Sigmoid colon (tissue), 7 donors: ENCODE data around the gene TMEM11. TPM values are rescaled to one million over a fixed set of nuclear protein-coding genes. Genes with fewer than 3 reads are reported as not detected.

Experiments used
- DNase-seq: peaks from one replicate; pipeline ENCODE4 v3.0.0-alpha.2; 2019
- H3K27ac ChIP-seq, 4 donors: fragments of 200-600 bp; sonication (generic); one replicate each; pipeline ENCODE4 v1.5.1; 2016 to 2019; ENCODE audit warnings: mild to moderate bottlenecking in 1 of 4
- H3K27me3 ChIP-seq, 3 donors: fragments of 200-600 bp; sonication (generic); one replicate each; pipeline ENCODE4 v1.5.1; 2019; ENCODE audit warnings: mild to moderate bottlenecking in 1 of 3
- H3K36me3 ChIP-seq, 4 donors: fragments of 200-600 bp; sonication (generic); one replicate each; pipeline ENCODE4 v1.5.1; 2016 to 2019
- H3K4me1 ChIP-seq, 4 donors: fragments of 200-600 bp; sonication (generic); one replicate each; pipeline ENCODE4 v1.5.1; 2017 to 2019
- H3K4me3 ChIP-seq, 4 donors: fragments of 200-600 bp; sonication (generic); one replicate each; pipeline ENCODE4 v1.5.1; 2017 to 2019; ENCODE audit warnings: mild to moderate bottlenecking in 2 of 4, moderate library complexity in 1 of 4
- H3K9me3 ChIP-seq, 4 donors: fragments of 200-600 bp in 3 of 4; sonication (generic) in 3 of 4; one replicate each; pipeline versions ENCODE4 v1.5.1 to v1.6.1; 2013 to 2019
- EP300 ChIP-seq, 4 donors: sonication (generic); formaldehyde crosslinking; IDR thresholded peaks; one replicate each; pipeline ENCODE4 v1.6.1; 2017; ENCODE audit warnings: antibody characterized with exemption in 4 of 4
- POLR2A ChIP-seq, 2 donors: fragments of 450-650 bp; IDR thresholded peaks; one replicate each; pipeline ENCODE4 v1.6.1; 2016; ENCODE audit warnings: antibody characterized with exemption in 2 of 2, mild to moderate bottlenecking in 2 of 2, moderate library complexity in 2 of 2
- POLR2AphosphoS5 ChIP-seq, 4 donors: sonication (generic); formaldehyde crosslinking; IDR thresholded peaks; one replicate each; pipeline ENCODE4 v1.6.1; 2017; ENCODE audit warnings: antibody characterized with exemption in 4 of 4
- WGBS, 2 donors: extraction: QIAGEN DNeasy Blood & Tissue Kit; methylation state at CpG; one replicate each; pipeline ENCODE4 v1.1.7; 2013; 5-methylcytosine and 5-hydroxymethylcytosine counted together
- intact Hi-C: fragments of 100-400 bp; cut with DNase I; formaldehyde crosslinking; loops from one replicate; pipeline ENCODE4 v1.15.1; 2023
- polyA plus RNA-seq, 3 donors: library from polyadenylated mRNA; stranded (reverse); fragments of 200-250 nt; gene quantifications; one replicate each; pipeline ENCODE4 v1.2.3, GENCODE V29; 2013
- total RNA-seq, 4 donors: library from RNA; depleted of rRNA; stranded (reverse); fragments of >200 nt; gene quantifications; one replicate each; pipeline ENCODE4 v1.1.0, GENCODE V29; 2016
- TF ChIP-seq, protein P1 (sequence below), 4 experiments: fragments of 450-650 bp in 3 of 4; fragments of 200-600 bp in 1 of 4; IDR thresholded peaks; one replicate each; pipeline ENCODE4 v1.5.1; 2016 to 2019; ENCODE audit warnings: antibody characterized with exemption in 4 of 4, mild to moderate bottlenecking in 3 of 4, moderate library complexity in 2 of 4
- donor health status: healthy with polysubstance abuse.
- donor health status: Bipolar disorder and iron deficiency.
- donor health status: healthy.

Gene TMEM11
- total and polyA plus RNA-seq, 7 donors = 14.5 to 51.6 (median 27.8) TPM

- no peak for TF ChIP-seq POLR2AphosphoS5 (IDR thresholded peaks at IDR 0.05)
- no peak for TF ChIP-seq POLR2A (IDR thresholded peaks at IDR 0.05)
- TF ChIP-seq EP300 (IDR thresholded peaks at IDR 0.05) = no peak
- TF ChIP-seq, protein P1, sequence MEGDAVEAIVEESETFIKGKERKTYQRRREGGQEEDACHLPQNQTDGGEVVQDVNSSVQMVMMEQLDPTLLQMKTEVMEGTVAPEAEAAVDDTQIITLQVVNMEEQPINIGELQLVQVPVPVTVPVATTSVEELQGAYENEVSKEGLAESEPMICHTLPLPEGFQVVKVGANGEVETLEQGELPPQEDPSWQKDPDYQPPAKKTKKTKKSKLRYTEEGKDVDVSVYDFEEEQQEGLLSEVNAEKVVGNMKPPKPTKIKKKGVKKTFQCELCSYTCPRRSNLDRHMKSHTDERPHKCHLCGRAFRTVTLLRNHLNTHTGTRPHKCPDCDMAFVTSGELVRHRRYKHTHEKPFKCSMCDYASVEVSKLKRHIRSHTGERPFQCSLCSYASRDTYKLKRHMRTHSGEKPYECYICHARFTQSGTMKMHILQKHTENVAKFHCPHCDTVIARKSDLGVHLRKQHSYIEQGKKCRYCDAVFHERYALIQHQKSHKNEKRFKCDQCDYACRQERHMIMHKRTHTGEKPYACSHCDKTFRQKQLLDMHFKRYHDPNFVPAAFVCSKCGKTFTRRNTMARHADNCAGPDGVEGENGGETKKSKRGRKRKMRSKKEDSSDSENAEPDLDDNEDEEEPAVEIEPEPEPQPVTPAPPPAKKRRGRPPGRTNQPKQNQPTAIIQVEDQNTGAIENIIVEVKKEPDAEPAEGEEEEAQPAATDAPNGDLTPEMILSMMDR (IDR thresholded peaks at IDR 0.05) = no peak
- H3K4me1 ChIP-seq = peaks cover 0 to 44% (median 34%) of the 10 kb centered on the region in 4 donors
- H3K4me3 ChIP-seq = no peak overlapping the region
- peaks cover 0 to 13% (median 0%) of the 10 kb centered on the region in 4 donors for H3K36me3 ChIP-seq
- no peaks in the 10 kb centered on the region for H3K9me3 ChIP-seq
- no peaks in the 10 kb centered on the region for H3K27me3 ChIP-seq
- DNase-seq = no peak
- intact Hi-C loops = no loop called here
- peak overlapping the region in 2 of 4 donors; percentile 5 to 34 for H3K27ac ChIP-seq
- WGBS, 2 donors = 93% methylated on average over 8 of the region's 8 CpGs
Measured at GRCh38 chr17:21174186-21174585, 39.8 kb downstream of the TMEM11 start.

- Histone ChIP-seq H3K4me3 (no peak overlapping the region), H3K36me3 (peaks cover 0 to 13% (median 0%) of the 10 kb centered on the region in 4 donors), H3K27me3 (no peaks in the 10 kb centered on the region), H3K27ac (peak overlapping the region in 1 of 4 donors; percentile 34), H3K9me3 (no peaks in the 10 kb centered on the region), H3K4me1 (peaks cover 0 to 48% (median 36%) of the 10 kb centered on the region in 4 donors)
- DNase-seq = no peak
- TF ChIP-seq POLR2A (IDR thresholded peaks at IDR 0.05) = no peak
- no peak for TF ChIP-seq EP300 (IDR thresholded peaks at IDR 0.05)
- intact Hi-C loops = no loop called here
- 94 to 98% methylated on average over 2 of the region's 2 CpGs for WGBS, 2 donors
Measured at GRCh38 chr17:21173543-21173942, 40.4 kb downstream of the TMEM11 start.

DNA sequence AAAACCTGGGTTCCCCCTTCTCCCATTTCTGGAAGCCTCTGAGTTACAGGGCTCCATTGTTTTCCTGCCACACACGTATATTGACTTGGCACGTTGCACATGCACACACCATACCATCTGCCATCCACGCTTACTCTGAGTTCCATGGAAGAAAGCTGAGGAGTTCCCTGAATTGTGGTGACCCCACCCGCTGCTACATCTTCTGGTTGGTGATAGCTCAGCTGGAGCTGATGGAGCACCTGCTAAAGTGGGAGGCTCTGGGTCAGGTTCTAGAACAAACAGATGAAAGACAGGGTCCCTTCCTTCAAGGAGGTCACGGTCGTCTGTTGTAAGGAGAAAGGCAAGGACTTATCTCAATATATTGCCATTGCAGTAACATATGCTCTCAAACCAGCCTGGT is 41.1 kb downstream of the TMEM11 start:
- Histone ChIP-seq H3K4me1 (peaks cover 0 to 54% (median 39%) of the 10 kb centered on the region in 4 donors), H3K4me3 (no peak overlapping the region), H3K9me3 (no peaks in the 10 kb centered on the region), H3K36me3 (peaks cover 0 to 13% (median 0%) of the 10 kb centered on the region in 4 donors), H3K27ac (no peak overlapping the region), H3K27me3 (no peaks in the 10 kb centered on the region)
- DNase-seq = no peak
- 95 to 96% methylated on average over 6 of the region's 6 CpGs for WGBS, 2 donors
- intact Hi-C loops = no loop called here
- no peak for TF ChIP-seq EP300 (IDR thresholded peaks at IDR 0.05)
- TF ChIP-seq, protein P1 (IDR thresholded peaks at IDR 0.05) = no peak
- TF ChIP-seq POLR2AphosphoS5 (IDR thresholded peaks at IDR 0.05) = no peak
- TF ChIP-seq POLR2A (IDR thresholded peaks at IDR 0.05) = no peak

DNA sequence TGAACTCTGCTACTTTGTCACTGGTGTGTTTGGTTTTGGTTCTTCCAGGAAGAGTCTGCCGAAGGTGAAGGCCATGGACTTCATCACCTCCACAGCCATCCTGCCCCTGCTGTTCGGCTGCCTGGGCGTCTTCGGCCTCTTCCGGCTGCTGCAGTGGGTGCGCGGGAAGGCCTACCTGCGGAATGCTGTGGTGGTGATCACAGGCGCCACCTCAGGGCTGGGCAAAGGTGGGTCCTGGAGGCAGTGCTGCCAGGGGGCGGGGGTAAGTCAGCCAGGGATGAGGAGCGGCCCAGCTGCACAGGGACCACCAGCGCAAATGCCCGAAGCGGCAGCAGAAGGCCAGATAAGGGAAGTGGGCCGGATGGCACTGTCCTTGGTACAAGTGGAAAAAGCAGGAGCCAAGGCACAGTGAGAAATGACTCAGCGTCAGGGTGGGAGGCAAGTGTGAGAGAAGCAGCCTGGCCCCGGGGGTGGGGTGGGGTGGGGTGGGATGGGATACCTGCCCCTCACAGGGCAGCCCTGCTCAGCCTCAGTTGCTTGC is 41.9 kb downstream of the TMEM11 start:
- H3K36me3 ChIP-seq = peaks cover 0 to 13% (median 0%) of the 10 kb centered on the region in 4 donors
- WGBS, 2 donors = 95 to 96% methylated on average over 17 of the region's 17 CpGs
- TF ChIP-seq POLR2A (IDR thresholded peaks at IDR 0.05) (no peak), EP300 (IDR thresholded peaks at IDR 0.05) (no peak), POLR2AphosphoS5 (IDR thresholded peaks at IDR 0.05) (no peak)
- TF ChIP-seq, protein P1 (IDR thresholded peaks at IDR 0.05) = no peak

DNA sequence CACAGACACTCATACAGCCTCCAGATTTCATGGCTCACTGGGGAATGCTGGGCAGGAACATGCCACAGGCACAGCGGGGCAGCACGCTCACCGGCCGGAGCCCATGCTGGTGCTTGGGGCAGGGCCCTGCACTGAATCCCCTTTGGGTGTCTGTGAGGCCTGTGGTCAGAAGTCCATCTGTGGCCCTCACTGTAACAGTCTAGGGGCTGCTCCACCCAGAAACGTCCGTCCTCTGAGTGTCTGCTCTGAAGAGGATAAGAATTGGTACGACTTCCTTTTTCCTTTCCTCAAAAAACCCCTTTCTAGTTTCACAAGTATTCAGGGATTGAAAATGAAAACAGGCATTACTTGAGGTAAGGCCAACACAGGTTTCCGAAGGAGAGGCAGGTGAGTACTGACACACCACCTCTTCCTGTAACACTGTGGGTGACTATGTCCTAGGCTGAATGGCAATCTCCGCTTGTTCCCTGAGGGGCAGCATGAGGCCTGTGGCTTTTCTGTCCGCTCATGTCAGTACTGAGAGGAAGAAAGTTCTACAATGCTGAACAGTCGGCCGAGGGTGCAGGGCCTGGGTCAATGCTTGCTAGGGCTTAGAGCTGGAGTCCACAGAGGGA is 42.5 kb downstream of the TMEM11 start:
- no peak for TF ChIP-seq EP300 (IDR thresholded peaks at IDR 0.05)
- TF ChIP-seq, protein P1 (IDR thresholded peaks at IDR 0.05) = no peak
- TF ChIP-seq POLR2A (IDR thresholded peaks at IDR 0.05) = no peak
- TF ChIP-seq POLR2AphosphoS5 (IDR thresholded peaks at IDR 0.05) = no peak
- H3K27ac ChIP-seq = peak overlapping the region in 3 of 4 donors; percentile 34 to 61 (median 60)
- 87 to 90% methylated on average over 12 of the region's 12 CpGs for WGBS, 2 donors
- peaks cover 0 to 13% (median 0%) of the 10 kb centered on the region in 4 donors for H3K36me3 ChIP-seq
- no peak for DNase-seq
- no peaks in the 10 kb centered on the region for H3K27me3 ChIP-seq
- no peak overlapping the region for H3K4me3 ChIP-seq
- H3K4me1 ChIP-seq = peaks cover 0 to 68% (median 53%) of the 10 kb centered on the region in 4 donors
- no peaks in the 10 kb centered on the region for H3K9me3 ChIP-seq
- intact Hi-C loops = no loop called here

More for the DNA sequence above, 41.9 kb downstream of the TMEM11 start:
- Histone ChIP-seq H3K4me1 (peaks cover 0 to 62% (median 46%) of the 10 kb centered on the region in 4 donors), H3K4me3 (no peak overlapping the region), H3K9me3 (no peaks in the 10 kb centered on the region), H3K27me3 (no peaks in the 10 kb centered on the region), H3K27ac (no peak overlapping the region)
- DNase-seq = no peak
- intact Hi-C loops = no loop called here
